SK-N-SH treated with all-trans-retinoic acid at 6 μM for 48 hours (cell line): ENCODE data around the gene ZNF771.

Source experiments
- OSR1 ChIP-seq: fragments of 250-450 bp; sonication (Bioruptor Pico); IDR thresholded peaks from 2 replicates; pipeline ENCODE4 v1.8.0; 2022; ENCODE audit warnings: moderate library complexity, mild to moderate bottlenecking, inconsistent platforms
- ZFP3 ChIP-seq: fragments of 250-450 bp; sonication (Bioruptor Pico); IDR thresholded peaks from 2 replicates; pipeline ENCODE4 v1.5.0; 2020; ENCODE audit warnings: mild to moderate bottlenecking, moderate library complexity
- TF ChIP-seq, protein P1 (sequence below): fragments of 250-450 bp; sonication (Bioruptor Pico); IDR thresholded peaks from 2 replicates; pipeline ENCODE4 v1.5.1; 2021; ENCODE audit warnings: mild to moderate bottlenecking, moderate library complexity
- TF ChIP-seq, protein P2 (sequence below): fragments of 250-450 bp; sonication (Bioruptor Pico); IDR thresholded peaks from 2 replicates; pipeline ENCODE4 v1.5.1; 2020; ENCODE audit warnings: low read depth, mild to moderate bottlenecking, moderate library complexity

DNA sequence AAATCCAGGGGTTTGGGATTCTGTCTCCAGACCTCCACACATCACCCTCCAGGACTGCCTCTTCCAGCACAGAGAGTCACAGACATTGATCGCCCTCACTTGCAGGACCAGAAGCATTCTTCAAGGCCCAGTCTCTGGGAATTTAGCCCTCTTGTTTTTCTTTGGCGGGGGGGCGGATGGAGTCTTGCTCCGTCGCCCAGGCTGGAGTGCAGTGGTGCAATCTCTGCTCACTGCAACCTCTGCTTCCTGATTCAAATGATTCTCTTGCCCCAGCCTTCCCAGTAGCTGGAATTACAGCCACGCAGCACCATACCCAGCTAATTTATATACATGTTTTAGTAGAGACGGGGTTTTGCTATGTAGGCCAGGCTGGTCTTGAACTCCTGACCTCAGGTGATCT lies 56.7 kb downstream of the ZNF771 start:
- TF ChIP-seq, protein P1, sequence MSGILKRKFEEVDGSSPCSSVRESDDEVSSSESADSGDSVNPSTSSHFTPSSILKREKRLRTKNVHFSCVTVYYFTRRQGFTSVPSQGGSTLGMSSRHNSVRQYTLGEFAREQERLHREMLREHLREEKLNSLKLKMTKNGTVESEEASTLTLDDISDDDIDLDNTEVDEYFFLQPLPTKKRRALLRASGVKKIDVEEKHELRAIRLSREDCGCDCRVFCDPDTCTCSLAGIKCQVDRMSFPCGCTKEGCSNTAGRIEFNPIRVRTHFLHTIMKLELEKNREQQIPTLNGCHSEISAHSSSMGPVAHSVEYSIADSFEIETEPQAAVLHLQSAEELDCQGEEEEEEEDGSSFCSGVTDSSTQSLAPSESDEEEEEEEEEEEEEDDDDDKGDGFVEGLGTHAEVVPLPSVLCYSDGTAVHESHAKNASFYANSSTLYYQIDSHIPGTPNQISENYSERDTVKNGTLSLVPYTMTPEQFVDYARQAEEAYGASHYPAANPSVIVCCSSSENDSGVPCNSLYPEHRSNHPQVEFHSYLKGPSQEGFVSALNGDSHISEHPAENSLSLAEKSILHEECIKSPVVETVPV, result no peak
- TF ChIP-seq OSR1 (CRISPR knock-in tag) (no peak), ZFP3 (CRISPR knock-in tag) (no peak)
- TF ChIP-seq, protein P2, sequence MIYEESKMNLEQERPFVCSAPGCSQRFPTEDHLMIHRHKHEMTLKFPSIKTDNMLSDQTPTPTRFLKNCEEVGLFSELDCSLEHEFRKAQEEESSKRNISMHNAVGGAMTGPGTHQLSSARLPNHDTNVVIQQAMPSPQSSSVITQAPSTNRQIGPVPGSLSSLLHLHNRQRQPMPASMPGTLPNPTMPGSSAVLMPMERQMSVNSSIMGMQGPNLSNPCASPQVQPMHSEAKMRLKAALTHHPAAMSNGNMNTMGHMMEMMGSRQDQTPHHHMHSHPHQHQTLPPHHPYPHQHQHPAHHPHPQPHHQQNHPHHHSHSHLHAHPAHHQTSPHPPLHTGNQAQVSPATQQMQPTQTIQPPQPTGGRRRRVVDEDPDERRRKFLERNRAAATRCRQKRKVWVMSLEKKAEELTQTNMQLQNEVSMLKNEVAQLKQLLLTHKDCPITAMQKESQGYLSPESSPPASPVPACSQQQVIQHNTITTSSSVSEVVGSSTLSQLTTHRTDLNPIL, result no peak
